SU-DHL-6 (cell line): ENCODE results near the gene HIVEP3.

Experiments used
- H2AFZ ChIP-seq: fragments of 200-600 bp; sonication (generic); 2 replicates; pipeline ENCODE4 v1.6.1; 2014; ENCODE audit warnings: low read depth, mild to moderate bottlenecking, moderate library complexity, mixed read lengths, antibody characterized with exemption, low read length; ENCODE audit not compliant: severe bottlenecking
- H3F3A ChIP-seq: fragments of 200-600 bp; shearing (Covaris generic); 2 replicates; pipeline ENCODE4 v1.6.0; 2016; ENCODE audit warnings: antibody characterized with exemption, mild to moderate bottlenecking; ENCODE audit not compliant: insufficient read depth
- H3K27ac ChIP-seq: fragments of 200-600 bp; sonication (generic); 2 replicates; pipeline ENCODE4 v1.5.1; 2016; ENCODE audit warnings: low read depth, mild to moderate bottlenecking, low read length, moderate library complexity, mixed read lengths
- H3K27me3 ChIP-seq: fragments of 200-600 bp; sonication (generic), shearing (Covaris generic); 2 replicates; pipeline ENCODE4 v1.6.0; 2014; ENCODE audit warnings: mild to moderate bottlenecking, low read length
- H3K36me3 ChIP-seq: fragments of 200-600 bp; sonication (generic); 2 replicates; pipeline ENCODE4 v1.6.1; 2014; ENCODE audit warnings: mild to moderate bottlenecking, low read length, mixed read lengths
- H3K4me2 ChIP-seq: fragments of 300-600, 200-600 bp; shearing (Covaris generic), sonication (generic); 2 replicates; pipeline ENCODE4 v1.6.0; 2014; ENCODE audit warnings: low read length, low read depth, mild to moderate bottlenecking; ENCODE audit not compliant: poor library complexity, severe bottlenecking
- H3K4me3 ChIP-seq: fragments of 200-600 bp; sonication (generic); 2 replicates; pipeline ENCODE4 v1.5.1; 2014; ENCODE audit warnings: antibody characterized with exemption, low read length, mild to moderate bottlenecking, mixed read lengths; ENCODE audit not compliant: insufficient read depth, poor library complexity, severe bottlenecking
- H3K79me2 ChIP-seq: fragments of 200-600 bp; sonication (generic); 2 replicates; pipeline ENCODE4 v1.6.1; 2014; ENCODE audit warnings: mild to moderate bottlenecking, low read length, moderate library complexity; ENCODE audit not compliant: insufficient read depth
- H3K9ac ChIP-seq: fragments of 200-600 bp; sonication (generic); 2 replicates; pipeline ENCODE4 v1.7.0; 2014; ENCODE audit warnings: mild to moderate bottlenecking, low read length
- H3K9me2 ChIP-seq: fragments of 200-600 bp; sonication (generic); replicated peaks from 2 replicates; pipeline ENCODE4 v1.6.1; 2014; ENCODE audit warnings: low read length; ENCODE audit not compliant: insufficient read depth
- H3K9me3 ChIP-seq: fragments of 200-600 bp; sonication (generic); 2 replicates; pipeline ENCODE4 v1.6.1; 2014; ENCODE audit warnings: low read length, mixed read lengths; ENCODE audit not compliant: insufficient read depth
- H4K20me1 ChIP-seq: fragments of 200-600 bp; sonication (generic); 2 replicates; pipeline ENCODE4 v1.6.1; 2014; ENCODE audit warnings: low read depth, mild to moderate bottlenecking, antibody characterized with exemption, low read length, moderate library complexity, mixed read lengths
- EZH2phosphoT487 ChIP-seq: fragments of 200-600 bp; sonication (generic), shearing (Covaris generic); conservative IDR thresholded peaks from 2 replicates; pipeline ENCODE4 v1.6.1; 2018; ENCODE audit warnings: mild to moderate bottlenecking, antibody characterized with exemption, low read length, moderate library complexity, mixed read lengths
- TF ChIP-seq, protein P1 (sequence below): fragments of 200-600 bp; sonication (generic); IDR thresholded peaks from one replicate; pipeline ENCODE4 v1.5.1; 2017; ENCODE audit warnings: antibody characterized with exemption, mild to moderate bottlenecking, low read length, moderate library complexity; ENCODE audit not compliant: insufficient read depth, poor library complexity, severe bottlenecking

The HIVEP3 gene

GRCh38 chr1:41935226-41935625 is 16.5 kb upstream of the HIVEP3 start:
- no peaks in the 10 kb centered on the region for H3F3A ChIP-seq
- H3K9ac ChIP-seq: no peak overlapping the region
- no peaks in the 10 kb centered on the region for H3K9me3 ChIP-seq
- H3K79me2 ChIP-seq: no peaks in the 10 kb centered on the region
- no peaks in the 10 kb centered on the region for H4K20me1 ChIP-seq
- H3K9me2 ChIP-seq: no peaks in the 10 kb centered on the region
- no peak overlapping the region for H3K4me2 ChIP-seq
- no peak overlapping the region for H2AFZ ChIP-seq
- no peak overlapping the region for H3K4me3 ChIP-seq
- no peak overlapping the region for H3K27ac ChIP-seq
- H3K27me3 ChIP-seq: no peaks in the 10 kb centered on the region
- H3K36me3 ChIP-seq: no peaks in the 10 kb centered on the region
- TF ChIP-seq, protein P1, sequence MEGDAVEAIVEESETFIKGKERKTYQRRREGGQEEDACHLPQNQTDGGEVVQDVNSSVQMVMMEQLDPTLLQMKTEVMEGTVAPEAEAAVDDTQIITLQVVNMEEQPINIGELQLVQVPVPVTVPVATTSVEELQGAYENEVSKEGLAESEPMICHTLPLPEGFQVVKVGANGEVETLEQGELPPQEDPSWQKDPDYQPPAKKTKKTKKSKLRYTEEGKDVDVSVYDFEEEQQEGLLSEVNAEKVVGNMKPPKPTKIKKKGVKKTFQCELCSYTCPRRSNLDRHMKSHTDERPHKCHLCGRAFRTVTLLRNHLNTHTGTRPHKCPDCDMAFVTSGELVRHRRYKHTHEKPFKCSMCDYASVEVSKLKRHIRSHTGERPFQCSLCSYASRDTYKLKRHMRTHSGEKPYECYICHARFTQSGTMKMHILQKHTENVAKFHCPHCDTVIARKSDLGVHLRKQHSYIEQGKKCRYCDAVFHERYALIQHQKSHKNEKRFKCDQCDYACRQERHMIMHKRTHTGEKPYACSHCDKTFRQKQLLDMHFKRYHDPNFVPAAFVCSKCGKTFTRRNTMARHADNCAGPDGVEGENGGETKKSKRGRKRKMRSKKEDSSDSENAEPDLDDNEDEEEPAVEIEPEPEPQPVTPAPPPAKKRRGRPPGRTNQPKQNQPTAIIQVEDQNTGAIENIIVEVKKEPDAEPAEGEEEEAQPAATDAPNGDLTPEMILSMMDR: no peak
- TF ChIP-seq EZH2phosphoT487: no peak

- no peaks in the 10 kb centered on the region for H3F3A ChIP-seq
- H3K9me3 ChIP-seq: no peaks in the 10 kb centered on the region
- no peaks in the 10 kb centered on the region for H3K9me2 ChIP-seq
- H3K4me3 ChIP-seq: no peak overlapping the region
- H3K27me3 ChIP-seq: no peaks in the 10 kb centered on the region
- no peak overlapping the region for H3K27ac ChIP-seq
- no peaks in the 10 kb centered on the region for H4K20me1 ChIP-seq
- no peaks in the 10 kb centered on the region for H3K36me3 ChIP-seq
- H3K4me2 ChIP-seq: no peak overlapping the region
- no peaks in the 10 kb centered on the region for H3K79me2 ChIP-seq
- H2AFZ ChIP-seq: no peak overlapping the region
- TF ChIP-seq EZH2phosphoT487: no peak
- TF ChIP-seq, protein P1: no peak
- H3K9ac ChIP-seq: no peak overlapping the region
These were observed 14.4 kb upstream of the HIVEP3 start for GRCh38 chr1:41933106-41933505.

DNA sequence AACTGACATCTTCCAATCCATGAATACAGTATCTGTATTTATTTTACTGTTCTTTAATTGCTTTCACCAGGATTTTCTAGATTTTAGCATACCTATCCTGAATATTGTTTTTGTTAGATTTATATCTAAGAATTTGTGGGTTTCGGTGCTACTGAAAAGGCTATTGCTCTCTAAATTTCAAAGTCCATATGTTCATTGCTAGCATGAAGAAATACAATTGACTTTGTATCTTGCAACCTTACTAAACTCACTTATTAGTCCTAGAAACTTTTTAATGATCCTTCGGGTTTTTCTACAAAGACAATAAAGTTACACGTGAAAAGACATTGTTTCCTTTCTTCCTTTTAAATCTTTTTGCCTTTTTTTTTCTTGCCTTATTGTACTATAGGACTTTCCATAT is 12.9 kb upstream of the HIVEP3 start:
- no peak overlapping the region for H3K27ac ChIP-seq
- no peaks in the 10 kb centered on the region for H3K36me3 ChIP-seq
- no peaks in the 10 kb centered on the region for H3K27me3 ChIP-seq
- H3K79me2 ChIP-seq: no peaks in the 10 kb centered on the region
- no peak for TF ChIP-seq EZH2phosphoT487
- TF ChIP-seq, protein P1: no peak
- H3K4me2 ChIP-seq: no peak overlapping the region
- H3K9me3 ChIP-seq: no peaks in the 10 kb centered on the region
- H3K4me3 ChIP-seq: no peak overlapping the region
- no peak overlapping the region for H3K9ac ChIP-seq
- no peak overlapping the region for H2AFZ ChIP-seq
- no peaks in the 10 kb centered on the region for H3K9me2 ChIP-seq
- H3F3A ChIP-seq: no peaks in the 10 kb centered on the region
- no peaks in the 10 kb centered on the region for H4K20me1 ChIP-seq
